MM.1S (cell line): ENCODE measurements around the gene YIPF3.

Source experiments
- DNase-seq: peaks from one replicate; pipeline ENCODE4 v3.0.0-alpha.2; 2015
- H2AFZ ChIP-seq: fragments of 300-600 bp; sonication (generic); 2 replicates; pipeline ENCODE4 v1.6.0; 2016; ENCODE audit warnings: antibody characterized with exemption, low read length
- H3F3A ChIP-seq: fragments of 300-600 bp; sonication (generic); 2 replicates; pipeline ENCODE4 v1.6.1; 2016; ENCODE audit warnings: mild to moderate bottlenecking, antibody characterized with exemption, low read length, moderate library complexity, mixed read lengths; ENCODE audit not compliant: insufficient read depth
- H3K27ac ChIP-seq: fragments of 300-600 bp; sonication (generic); 2 replicates; pipeline ENCODE4 v1.5.1; 2016; ENCODE audit warnings: mild to moderate bottlenecking, low read length
- H3K27me3 ChIP-seq: fragments of 300-600 bp; sonication (generic); replicated peaks from 2 replicates; pipeline ENCODE4 v1.6.0; 2016; ENCODE audit warnings: low read length; ENCODE audit not compliant: insufficient read depth
- H3K36me3 ChIP-seq: fragments of 300-600 bp; sonication (generic); replicated peaks from 2 replicates; pipeline ENCODE4 v1.6.1; 2016; ENCODE audit warnings: mild to moderate bottlenecking, low read length, mixed read lengths; ENCODE audit not compliant: insufficient read depth
- H3K4me1 ChIP-seq: fragments of 300-600 bp; sonication (generic); 2 replicates; pipeline ENCODE4 v1.6.1; 2016; ENCODE audit warnings: low read length, mixed read lengths
- H3K4me2 ChIP-seq: fragments of 300-600 bp; sonication (generic); 2 replicates; pipeline ENCODE4 v1.6.0; 2016; ENCODE audit warnings: low read depth, low read length
- H3K4me3 ChIP-seq: fragments of 300-600 bp; sonication (generic); 2 replicates; pipeline ENCODE4 v1.5.1; 2016; ENCODE audit warnings: low read length, mixed read lengths
- H3K79me2 ChIP-seq: fragments of 300-600 bp; sonication (generic); 2 replicates; pipeline ENCODE4 v1.6.1; 2016; ENCODE audit warnings: mixed run types, low read length, mixed read lengths
- H3K9ac ChIP-seq: fragments of 300-600 bp; sonication (generic); 2 replicates; pipeline ENCODE4 v1.6.1; 2016; ENCODE audit warnings: low read length, mixed read lengths
- H3K9me2 ChIP-seq: fragments of 300-600 bp; sonication (generic); replicated peaks from 2 replicates; pipeline ENCODE4 v1.6.1; 2016; ENCODE audit warnings: mild to moderate bottlenecking, low read length, mixed read lengths; ENCODE audit not compliant: insufficient read depth
- H3K9me3 ChIP-seq: fragments of 300-600 bp; sonication (generic); replicated peaks from 2 replicates; pipeline ENCODE4 v1.6.1; 2016; ENCODE audit warnings: mild to moderate bottlenecking, low read length, mixed read lengths; ENCODE audit not compliant: insufficient read depth
- H4K20me1 ChIP-seq: fragments of 300-600 bp; sonication (generic); 2 replicates; pipeline ENCODE4 v1.6.1; 2016; ENCODE audit warnings: mild to moderate bottlenecking, low read length, moderate library complexity, mixed read lengths; ENCODE audit not compliant: insufficient read depth
- EZH2 ChIP-seq: fragments of 300-600 bp; sonication (generic); optimal IDR thresholded peaks from 2 replicates; pipeline ENCODE3; 2017; ENCODE audit warnings: low read depth, mild to moderate bottlenecking, antibody characterized with exemption, low read length, mixed read lengths
- EZH2phosphoT487 ChIP-seq: fragments of 300-600 bp; sonication (generic); IDR thresholded peaks from 2 replicates; pipeline ENCODE4 v1.6.1; 2018; ENCODE audit warnings: antibody characterized with exemption, low read length
- TF ChIP-seq, protein P1 (sequence below): fragments of 300-600 bp; sonication (generic); IDR thresholded peaks from 2 replicates; pipeline ENCODE4 v1.5.1; 2016; ENCODE audit warnings: antibody characterized with exemption, low read length, mixed read lengths

YIPF3 gene

DNA sequence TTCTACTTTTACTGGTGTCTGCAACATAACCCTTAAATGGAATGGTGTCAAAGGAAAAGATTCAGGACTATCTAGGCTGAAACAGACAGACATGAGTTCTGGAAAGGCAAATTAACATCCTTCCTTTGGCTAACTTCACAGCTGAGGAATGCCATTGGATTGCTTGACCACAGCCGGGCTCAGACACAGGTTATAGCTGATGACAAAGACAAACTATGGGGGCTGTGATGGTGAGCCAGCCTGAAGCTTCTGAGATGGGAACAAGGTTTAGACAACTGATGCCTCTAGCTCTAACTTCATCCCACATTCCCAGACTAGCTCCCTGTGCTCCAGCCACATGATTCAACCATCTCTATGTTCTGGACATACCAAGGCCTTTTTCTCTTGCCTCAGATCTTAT, 15.5 kb upstream of the YIPF3 start:
- DNase-seq: no peak
- Histone ChIP-seq H3K79me2 (no peaks in the 10 kb centered on the region), H3F3A (no peaks in the 10 kb centered on the region), H3K4me2 (no peak overlapping the region), H3K36me3 (no peaks in the 10 kb centered on the region), H3K9me3 (no peaks in the 10 kb centered on the region), H2AFZ (no peak overlapping the region), H3K27me3 (no peaks in the 10 kb centered on the region), H3K4me3 (no peak overlapping the region), H3K9me2 (no peaks in the 10 kb centered on the region), H3K9ac (no peak overlapping the region), H4K20me1 (no peaks in the 10 kb centered on the region), H3K4me1 (no peaks in the 10 kb centered on the region), H3K27ac (no peak overlapping the region)
- TF ChIP-seq, protein P1, sequence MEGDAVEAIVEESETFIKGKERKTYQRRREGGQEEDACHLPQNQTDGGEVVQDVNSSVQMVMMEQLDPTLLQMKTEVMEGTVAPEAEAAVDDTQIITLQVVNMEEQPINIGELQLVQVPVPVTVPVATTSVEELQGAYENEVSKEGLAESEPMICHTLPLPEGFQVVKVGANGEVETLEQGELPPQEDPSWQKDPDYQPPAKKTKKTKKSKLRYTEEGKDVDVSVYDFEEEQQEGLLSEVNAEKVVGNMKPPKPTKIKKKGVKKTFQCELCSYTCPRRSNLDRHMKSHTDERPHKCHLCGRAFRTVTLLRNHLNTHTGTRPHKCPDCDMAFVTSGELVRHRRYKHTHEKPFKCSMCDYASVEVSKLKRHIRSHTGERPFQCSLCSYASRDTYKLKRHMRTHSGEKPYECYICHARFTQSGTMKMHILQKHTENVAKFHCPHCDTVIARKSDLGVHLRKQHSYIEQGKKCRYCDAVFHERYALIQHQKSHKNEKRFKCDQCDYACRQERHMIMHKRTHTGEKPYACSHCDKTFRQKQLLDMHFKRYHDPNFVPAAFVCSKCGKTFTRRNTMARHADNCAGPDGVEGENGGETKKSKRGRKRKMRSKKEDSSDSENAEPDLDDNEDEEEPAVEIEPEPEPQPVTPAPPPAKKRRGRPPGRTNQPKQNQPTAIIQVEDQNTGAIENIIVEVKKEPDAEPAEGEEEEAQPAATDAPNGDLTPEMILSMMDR: no peak
- no peak for TF ChIP-seq EZH2phosphoT487
- no peak for TF ChIP-seq EZH2

DNA sequence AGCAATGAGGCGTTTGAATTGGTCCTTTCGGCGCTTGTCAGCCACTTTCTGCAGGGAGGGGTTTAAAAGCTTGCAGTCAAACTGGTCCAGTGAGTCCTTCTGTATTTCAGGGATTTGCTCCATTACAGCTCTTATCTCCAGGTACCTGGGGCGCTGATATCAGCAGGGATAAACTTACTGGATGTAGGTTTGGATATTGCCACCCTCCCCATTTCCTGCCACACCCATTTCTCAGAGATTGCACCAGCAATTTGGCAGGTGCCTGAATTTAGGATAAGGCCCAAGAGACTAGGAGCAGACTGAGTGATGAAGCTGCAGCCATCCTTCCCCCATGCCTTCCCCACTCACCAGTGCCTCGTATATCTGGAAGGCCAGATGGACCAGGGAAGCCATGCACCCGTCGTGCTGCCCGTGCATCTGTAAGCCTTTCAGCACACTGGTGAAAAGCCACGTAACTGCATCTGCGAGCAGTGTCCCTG, 7.8 kb upstream of the YIPF3 start:
- no peak for TF ChIP-seq EZH2phosphoT487
- TF ChIP-seq, protein P1: no peak
- no peak for TF ChIP-seq EZH2
- H3K27me3 ChIP-seq: no peaks in the 10 kb centered on the region
- H4K20me1 ChIP-seq: no peaks in the 10 kb centered on the region
- no peak overlapping the region for H3K4me2 ChIP-seq
- 0 out of 2 replicates have a peak, but pooled peaks cover 4% of the 10 kb centered on the region for H3F3A ChIP-seq
- H3K79me2 ChIP-seq: peaks cover 10% of the 10 kb centered on the region; the same call in 1 of the 2 replicates
- no peak overlapping the region for H3K9ac ChIP-seq
- H2AFZ ChIP-seq: no peak overlapping the region
- no peak overlapping the region for H3K27ac ChIP-seq
- no peaks in the 10 kb centered on the region for H3K4me1 ChIP-seq
- H3K9me3 ChIP-seq: no peaks in the 10 kb centered on the region
- no peaks in the 10 kb centered on the region for H3K9me2 ChIP-seq
- no peak for DNase-seq
- peaks cover 15% of the 10 kb centered on the region for H3K36me3 ChIP-seq
- no peak overlapping the region for H3K4me3 ChIP-seq

DNA sequence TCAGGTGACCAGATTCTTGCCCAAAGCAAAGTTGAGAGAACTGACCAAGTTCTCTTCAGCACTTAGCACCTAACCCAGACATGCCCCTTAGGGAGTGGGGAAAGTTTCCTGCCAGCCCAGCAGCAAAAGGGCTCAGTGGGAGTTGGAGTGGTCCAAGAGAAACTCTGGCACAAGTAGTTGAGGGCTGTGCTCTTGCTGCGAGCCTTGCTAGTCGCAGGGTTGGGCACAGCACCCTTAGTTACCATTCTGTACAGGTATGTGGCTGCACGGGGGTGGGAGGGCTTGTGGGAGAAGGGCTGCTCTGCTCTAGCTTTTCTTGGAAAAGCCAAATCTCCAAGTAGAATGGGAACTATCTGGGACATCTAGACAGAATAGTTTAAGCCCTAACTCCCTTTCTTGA, 6.6 kb upstream of the YIPF3 start:
- Histone ChIP-seq H3K27me3 (no peaks in the 10 kb centered on the region), H3K79me2 (peaks cover 22% of the 10 kb centered on the region), H3K4me2 (no peak overlapping the region), H3K27ac (no peak overlapping the region), H2AFZ (no peak overlapping the region), H3K4me3 (no peak overlapping the region), H3K9ac (no peak overlapping the region), H3K9me3 (no peaks in the 10 kb centered on the region), H3F3A (0 out of 2 replicates have a peak, but pooled peaks cover 4% of the 10 kb centered on the region), H3K36me3 (peaks cover 18% of the 10 kb centered on the region), H4K20me1 (no peaks in the 10 kb centered on the region), H3K9me2 (no peaks in the 10 kb centered on the region), H3K4me1 (0 out of 2 replicates have a peak, but pooled peaks cover 3% of the 10 kb centered on the region)
- TF ChIP-seq EZH2phosphoT487: no peak
- TF ChIP-seq EZH2: no peak
- TF ChIP-seq, protein P1: no peak
- no peak for DNase-seq
